SIG-M5 treated with dmso at 0.1 percent for 504 hours (cell line): ENCODE data around the gene ITGB1.

Experiments
- DNase-seq: peaks from one replicate; lab custom pipeline; 2025; ENCODE audit not compliant: unreplicated experiment; lab: John Stamatoyannopoulos, UW

ITGB1 gene

DNA sequence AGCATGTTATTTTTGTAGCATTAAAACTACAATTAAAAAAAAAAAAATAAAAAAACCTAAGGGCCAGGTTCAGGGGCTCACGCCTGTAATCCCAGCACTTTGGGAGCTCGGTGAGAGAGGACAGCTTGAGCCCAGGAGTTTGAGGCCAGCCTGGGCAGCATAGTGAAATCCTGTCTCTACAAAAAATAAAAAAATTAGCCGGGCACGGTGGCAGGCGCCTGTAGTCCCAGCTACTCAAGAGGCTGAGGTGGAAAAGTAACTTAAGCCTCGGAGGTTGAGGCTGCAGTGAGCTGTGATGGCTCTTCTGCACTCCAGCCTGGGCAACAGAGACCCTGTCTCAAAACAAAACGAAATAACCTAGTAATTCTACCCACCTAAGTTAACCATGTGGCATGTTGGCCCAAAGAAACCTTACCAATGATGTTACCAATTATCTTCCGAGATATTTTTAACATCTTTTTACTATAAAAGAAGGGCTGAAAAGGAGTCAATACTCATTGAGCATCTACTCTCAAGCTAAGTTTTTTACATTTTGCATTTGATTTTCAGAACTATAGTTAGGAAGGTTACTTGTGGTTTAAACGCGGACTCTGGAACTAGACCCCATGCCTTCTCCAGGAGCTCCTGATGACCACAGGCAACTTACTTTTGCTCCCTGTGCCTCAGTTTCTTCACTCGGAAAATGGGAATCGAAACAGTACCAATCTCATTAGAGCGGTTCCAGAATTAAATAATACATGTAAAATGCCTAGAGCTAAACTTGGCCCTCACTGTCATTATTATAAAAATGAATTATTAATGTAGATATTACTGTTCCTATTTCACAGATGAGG lies 1.4 kb downstream of the ITGB1 start:
- no peak for DNase-seq

DNA sequence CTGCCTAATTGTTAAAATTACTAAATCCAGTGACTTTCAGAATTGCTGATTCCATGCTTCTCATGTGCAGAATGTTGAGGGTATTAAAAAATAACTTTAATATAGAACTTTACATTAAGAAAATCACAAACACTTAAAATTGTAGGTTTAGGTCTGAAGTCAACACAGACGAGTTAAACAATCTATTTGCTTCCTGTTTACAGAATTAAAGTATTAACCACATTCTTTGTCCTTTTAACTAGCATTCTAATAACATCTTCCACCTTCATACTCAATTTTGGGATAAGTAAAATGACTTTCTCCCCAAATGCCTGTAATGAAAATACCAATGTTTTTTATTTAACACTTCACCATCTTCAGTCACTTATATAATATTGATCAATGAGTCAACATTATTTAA lies 2.2 kb downstream of the ITGB1 start:
- DNase-seq = no peak

DNA sequence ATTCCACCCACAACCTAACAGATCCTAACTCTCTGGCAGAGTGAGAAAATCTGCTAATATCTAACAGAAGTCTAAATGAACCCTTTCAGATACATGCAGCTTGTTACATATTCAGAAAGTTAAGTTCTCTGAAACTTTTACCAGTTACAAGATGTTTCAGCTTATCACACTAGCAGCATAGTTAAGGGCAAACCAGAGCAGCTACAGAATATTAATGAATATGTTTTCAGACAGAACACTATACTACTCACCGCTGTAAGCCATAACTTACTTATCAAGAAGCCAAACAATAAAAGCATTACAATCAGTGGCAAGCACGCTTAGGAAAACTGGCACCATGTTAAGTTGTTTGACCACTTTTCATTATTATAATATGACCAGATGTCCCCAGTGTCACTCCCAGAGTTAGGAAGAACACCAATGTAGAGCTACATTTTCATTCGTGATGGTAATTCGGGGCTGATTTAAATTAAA lies 2.7 kb downstream of the ITGB1 start:
- no peak for DNase-seq

- no peak for DNase-seq
These were observed 3.3 kb downstream of the ITGB1 start for GRCh38 chr10:32954545-32955298.

DNA sequence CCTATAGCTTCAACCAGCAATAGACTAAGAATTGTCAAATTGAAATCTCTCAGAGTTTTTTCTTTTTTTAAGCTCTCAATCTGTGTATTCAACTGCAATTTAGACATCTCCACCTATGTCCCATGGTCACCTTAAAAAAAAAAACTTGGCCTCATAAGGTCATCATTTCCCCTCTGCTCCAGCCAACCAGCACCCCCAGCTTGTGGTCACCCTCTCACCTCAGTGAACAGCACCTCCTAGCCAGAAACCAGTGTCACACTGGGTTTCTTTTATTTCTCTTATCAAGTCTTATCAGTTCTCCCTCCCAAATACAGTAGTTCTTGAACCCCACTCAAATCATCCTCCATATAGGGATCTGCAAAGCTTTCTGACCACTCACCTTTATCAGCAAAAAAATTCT lies 4.0 kb downstream of the ITGB1 start:
- DNase-seq = no peak

GRCh38 chr10:32953277-32953927 lies 4.6 kb downstream of the ITGB1 start:
- no peak for DNase-seq

DNA sequence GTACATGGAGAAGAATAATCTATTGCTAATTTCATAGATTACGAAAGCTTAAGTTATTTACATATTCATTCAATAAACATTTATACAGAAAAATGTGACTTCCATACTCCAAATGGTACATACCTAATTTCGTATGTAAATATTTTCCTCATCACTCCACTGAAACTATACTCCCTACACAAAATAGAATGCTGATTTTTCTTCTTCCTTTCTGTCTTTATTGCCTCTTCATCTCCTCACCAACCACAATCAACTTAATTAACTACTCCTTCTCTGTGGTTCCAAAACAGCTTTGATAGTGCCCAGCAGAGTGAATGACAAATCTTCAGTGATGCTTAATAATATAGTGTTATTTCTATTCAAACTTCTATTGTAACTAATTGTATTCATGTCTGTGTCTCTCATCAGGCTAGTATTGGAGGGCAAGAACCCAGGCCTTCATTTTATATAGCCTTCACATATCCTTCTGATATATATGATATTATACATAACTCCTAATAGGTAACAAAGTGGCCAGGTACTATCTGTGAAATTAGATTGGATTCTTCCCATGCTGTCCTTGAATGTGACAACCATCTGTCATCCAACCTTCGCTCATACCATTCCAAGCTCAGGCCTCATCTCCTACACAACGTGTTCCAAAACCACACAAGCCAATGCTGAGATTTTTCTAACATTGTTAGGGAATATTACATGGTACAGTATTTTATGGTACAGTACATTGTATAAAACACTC lies 5.3 kb downstream of the ITGB1 start:
- no peak for DNase-seq

- no peak for DNase-seq
These were observed 5.9 kb downstream of the ITGB1 start for GRCh38 chr10:32952094-32952493.

DNA sequence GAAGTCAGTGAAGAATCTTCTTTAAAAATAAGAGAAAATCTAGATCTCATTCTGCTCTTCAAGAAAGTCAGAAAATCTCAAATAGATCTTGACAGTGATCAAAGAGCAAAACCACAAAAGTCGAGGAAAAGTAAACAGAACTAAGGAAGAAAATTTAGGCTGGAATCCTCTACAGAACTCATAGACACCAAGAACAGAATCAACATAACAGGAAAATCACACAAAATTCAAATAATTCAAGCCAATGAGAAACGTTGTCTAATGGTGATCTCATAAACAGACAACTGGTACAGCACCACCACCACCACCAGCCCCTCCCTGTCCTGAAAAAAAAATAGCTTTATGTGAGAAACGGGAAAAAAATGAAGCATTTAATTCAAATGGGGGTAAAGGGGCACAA lies 6.9 kb downstream of the ITGB1 start:
- DNase-seq = no peak

GRCh38 chr10:32950591-32951108 lies 7.4 kb downstream of the ITGB1 start:
- DNase-seq = no peak

DNA sequence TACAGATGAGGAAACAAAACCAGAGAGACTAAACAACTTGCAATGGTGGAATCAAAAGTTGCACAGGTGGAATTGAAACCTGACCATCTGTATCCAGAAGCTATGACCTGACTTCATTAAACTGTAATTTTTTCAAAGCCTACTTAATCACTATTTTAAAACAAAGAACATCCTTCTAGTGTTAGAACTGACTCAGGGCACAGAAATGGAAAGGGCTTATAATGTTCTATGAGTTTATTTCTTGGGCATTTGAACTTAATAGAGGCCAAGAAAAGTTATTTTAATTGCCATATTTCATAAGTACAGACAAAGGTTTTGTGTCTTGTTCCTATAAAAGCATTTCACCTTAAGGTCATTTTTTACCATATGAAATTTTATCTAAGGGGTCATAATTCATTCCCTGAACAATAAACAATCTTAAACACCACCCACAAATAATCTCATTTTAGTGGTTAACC lies 8.8 kb downstream of the ITGB1 start:
- no peak for DNase-seq

DNA sequence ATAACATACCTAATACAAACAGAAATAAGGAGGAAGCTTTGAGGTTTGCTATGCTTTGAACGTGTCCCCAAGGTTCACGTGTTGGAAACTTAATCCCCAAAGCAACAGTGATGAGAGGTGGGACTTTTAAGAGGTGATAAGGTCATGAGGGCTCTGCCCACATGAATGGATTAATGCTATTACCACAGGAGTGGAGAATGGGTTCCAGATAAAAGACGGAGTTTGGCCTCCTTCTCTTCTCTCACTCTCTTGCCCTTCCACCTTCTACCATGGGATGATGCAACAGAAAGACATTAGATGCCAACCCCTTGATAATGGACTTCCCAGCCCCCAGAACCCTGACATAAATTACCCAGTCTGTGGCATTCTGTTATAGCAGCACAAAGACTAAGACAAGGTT lies 9.6 kb downstream of the ITGB1 start:
- no peak for DNase-seq

- DNase-seq = no peak
These were observed 10.4 kb downstream of the ITGB1 start for GRCh38 chr10:32947586-32947985.

DNA sequence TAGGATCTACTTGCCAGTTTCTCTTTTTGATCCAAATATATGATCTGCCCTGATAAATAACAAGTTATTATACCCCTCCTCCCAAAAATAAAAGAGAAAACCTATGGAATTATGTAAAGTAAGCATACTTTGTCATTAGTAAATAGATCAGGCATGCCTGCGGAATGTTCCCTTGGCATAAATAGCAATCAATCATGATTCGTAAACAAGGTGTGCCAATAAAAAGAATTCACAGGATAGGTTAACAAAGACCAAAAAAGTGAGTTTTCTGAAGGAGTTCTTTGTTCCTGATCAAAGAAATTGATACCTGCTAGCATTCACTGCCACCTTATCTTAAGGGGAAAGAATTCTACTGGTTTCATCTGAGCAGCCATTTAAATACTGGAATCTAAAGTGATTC lies 11.9 kb downstream of the ITGB1 start:
- no peak for DNase-seq

- DNase-seq = no peak
These were observed 14.0 kb downstream of the ITGB1 start for GRCh38 chr10:32943854-32944661.

DNA sequence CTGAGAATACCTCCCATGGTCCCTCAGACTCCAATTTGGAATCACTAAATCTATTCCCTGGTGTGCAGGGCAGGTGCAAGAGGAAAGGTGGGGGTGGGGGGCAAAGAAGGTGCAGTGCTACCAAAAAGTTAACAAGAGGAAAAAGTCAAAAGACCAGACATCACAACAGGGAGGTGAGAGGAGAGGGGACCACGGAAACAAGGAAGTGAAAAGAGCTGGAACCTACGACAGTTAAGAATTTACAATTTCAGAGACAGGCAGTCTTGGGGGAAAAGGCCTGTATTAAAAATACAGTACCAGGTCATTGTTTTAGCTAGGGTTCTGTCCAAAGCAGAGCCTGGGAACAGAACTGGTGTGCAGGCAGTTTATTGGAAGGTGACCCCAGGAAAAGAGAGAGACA lies 14.6 kb downstream of the ITGB1 start:
- no peak for DNase-seq

GRCh38 chr10:32942081-32942480 lies 15.9 kb downstream of the ITGB1 start:
- DNase-seq = no peak

- no peak for DNase-seq
These were observed 16.7 kb downstream of the ITGB1 start for GRCh38 chr10:32941357-32941756.

DNA sequence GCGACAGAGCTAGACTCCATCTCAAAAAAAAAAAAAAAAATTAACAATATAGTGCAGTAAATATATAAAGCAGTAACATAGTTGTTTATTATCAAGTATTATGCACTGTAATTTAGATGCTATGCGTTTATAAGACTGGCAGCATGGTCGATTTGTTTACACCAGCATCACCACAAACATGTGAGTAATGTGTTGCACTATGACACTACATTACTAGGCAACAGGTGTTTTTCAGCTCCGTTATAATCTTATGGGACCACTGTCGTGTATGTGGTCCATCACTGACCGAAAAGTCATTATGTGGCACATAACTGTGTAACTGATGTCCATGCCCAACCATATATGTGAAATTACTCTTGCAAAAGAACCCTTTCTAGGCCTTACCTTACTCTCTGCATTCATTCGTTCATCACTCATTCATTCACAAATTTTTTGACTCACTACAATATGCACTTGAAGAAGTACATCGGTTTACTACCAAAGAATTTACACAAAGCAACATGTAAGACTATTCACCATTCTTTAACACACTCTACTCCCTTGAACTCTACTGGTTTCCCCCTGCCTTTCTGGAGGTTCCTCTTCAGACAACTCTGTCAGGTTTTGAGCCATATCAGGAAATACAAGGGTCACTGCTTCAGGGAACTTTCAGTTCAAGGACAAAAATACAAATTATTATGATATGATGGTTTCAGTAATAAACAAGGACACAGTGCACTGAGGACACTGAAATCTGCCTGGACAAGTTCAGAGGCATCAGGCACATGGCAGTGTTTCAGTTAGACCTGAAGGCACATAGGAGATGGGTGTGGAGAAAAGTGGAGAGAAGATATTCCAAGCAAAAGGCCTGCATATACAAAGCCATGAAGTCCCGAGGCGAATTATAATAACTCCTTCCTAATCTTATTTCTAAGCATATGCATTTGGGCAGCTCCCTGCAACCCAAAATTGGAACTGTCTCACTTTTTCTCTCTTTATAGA lies 17.4 kb downstream of the ITGB1 start:
- no peak for DNase-seq
